GM21528 (cell line): ENCODE data around the gene SCAF1.

Experiments
- ATAC-seq: cut with Tn5 transposase; IDR thresholded peaks from one replicate; pipeline ENCODE4 v1.9.1; 2021; ENCODE audit warnings: mild to moderate bottlenecking, moderate library complexity; ENCODE audit not compliant: unreplicated experiment, low FRiP score

The SCAF1 gene

DNA sequence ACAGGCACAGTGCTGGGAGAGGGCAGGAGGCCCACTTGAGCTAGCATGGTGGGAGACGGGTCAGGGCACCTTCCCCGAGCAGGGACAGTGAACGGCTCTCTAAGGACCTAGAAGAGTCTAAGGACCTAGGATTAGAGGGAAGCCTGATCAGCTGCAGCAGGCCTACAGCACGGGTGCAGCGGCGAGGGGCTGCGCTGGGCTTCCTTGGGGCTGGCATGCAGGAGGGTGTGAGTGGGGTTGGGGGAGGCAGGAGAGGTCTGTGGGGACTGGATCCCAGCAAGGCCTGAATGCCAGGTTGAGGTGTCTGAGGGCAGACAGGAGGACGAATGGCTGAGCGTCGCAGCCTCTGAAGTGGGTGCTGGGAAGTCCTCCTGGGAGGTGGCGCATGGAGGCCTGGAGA lies 3.6 kb downstream of the SCAF1 start:
- no peak for ATAC-seq

DNA sequence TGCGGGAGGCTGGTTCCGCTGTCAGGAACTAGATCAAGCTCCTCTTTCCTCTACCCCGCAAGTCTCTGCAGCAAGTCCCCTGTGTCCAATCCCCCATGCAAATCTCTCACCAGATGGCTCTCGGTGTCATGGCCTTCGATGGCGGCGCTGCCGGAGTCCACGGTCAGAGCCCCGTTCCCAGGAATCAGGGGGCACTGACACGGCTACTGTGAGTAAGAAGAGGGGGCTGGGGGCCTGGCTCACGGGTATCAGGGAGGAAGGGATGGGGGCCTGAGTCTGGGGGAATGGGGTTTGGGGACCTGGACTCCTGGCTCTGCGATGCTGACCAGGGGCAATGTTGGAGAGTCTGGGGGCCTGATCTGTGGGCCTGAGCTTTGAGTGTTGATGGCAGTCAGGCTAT lies 4.0 kb downstream of the SCAF1 start:
- no peak for ATAC-seq

DNA sequence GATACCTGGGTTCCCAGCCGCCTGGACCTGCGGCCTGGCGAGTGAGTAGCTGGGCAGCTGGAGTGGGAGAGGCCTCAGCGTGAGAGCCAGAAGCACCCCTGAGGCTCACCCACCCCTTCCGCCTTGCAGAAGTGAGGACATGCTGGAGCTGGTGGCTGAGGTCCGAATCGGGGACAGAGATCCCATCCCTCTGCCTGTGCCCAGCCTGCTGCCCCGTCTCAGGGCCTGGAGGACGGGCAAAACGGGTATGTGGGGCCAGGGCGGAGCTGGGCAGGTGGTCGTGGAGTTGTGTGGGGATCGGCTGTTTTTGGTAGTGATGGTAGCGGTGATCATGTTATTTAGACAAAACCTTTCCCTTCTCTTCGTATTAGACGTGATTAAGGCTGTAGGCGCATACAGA lies 4.6 kb downstream of the SCAF1 start:
- no peak for ATAC-seq

DNA sequence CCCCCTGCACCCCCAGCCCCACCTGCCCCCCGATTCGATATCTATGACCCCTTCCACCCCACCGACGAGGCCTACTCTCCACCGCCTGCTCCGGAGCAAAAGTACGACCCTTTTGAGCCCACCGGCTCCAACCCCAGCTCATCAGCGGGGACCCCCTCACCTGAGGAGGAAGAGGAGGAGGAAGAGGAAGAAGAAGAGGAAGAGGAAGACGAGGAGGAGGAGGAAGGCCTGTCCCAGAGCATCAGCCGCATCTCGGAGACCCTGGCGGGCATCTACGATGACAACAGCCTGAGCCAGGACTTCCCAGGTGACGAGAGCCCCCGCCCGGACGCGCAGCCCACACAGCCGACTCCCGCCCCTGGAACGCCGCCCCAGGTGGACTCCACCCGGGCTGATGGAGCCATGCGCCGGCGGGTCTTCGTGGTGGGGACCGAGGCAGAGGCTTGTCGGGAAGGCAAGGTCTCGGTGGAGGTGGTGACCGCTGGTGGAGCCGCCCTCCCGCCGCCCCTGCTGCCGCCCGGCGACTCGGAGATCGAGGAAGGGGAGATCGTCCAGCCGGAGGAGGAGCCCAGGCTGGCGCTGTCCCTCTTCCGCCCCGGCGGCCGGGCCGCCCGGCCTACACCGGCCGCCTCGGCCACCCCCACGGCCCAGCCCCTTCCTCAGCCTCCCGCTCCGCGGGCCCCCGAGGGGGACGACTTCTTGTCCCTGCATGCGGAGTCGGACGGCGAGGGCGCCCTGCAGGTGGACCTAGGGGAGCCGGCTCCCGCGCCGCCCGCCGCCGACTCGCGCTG lies 9.2 kb downstream of the SCAF1 start:
- no peak for ATAC-seq

DNA sequence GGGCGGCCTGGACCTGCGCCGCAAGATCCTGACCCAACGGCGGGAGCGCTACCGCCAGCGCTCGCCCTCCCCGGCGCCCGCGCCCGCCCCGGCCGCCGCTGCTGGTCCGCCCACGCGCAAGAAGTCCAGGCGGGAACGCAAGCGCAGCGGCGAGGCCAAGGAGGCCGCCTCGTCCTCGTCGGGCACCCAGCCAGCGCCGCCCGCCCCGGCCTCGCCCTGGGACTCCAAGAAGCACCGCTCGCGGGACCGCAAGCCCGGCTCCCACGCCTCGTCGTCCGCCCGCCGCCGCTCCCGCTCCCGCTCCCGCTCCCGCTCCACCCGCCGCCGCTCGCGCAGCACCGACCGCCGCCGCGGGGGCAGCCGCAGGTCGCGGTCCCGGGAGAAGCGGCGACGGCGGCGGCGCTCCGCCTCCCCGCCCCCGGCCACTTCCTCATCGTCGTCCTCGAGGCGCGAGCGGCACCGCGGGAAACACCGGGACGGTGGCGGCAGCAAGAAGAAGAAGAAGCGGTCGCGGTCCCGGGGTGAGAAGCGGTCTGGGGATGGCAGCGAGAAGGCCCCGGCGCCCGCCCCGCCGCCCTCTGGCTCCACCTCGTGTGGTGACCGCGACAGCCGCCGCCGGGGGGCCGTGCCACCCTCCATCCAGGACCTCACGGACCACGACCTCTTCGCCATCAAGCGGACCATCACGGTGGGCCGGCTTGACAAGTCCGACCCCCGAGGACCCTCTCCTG lies 10.0 kb downstream of the SCAF1 start:
- ATAC-seq: no peak

GRCh38 chr19:49652551-49653465 lies 10.8 kb downstream of the SCAF1 start:
- ATAC-seq: no peak

GRCh38 chr19:49653466-49653806 lies 11.4 kb downstream of the SCAF1 start:
- no peak for ATAC-seq

- ATAC-seq: no peak
These were observed 12.6 kb downstream of the SCAF1 start for GRCh38 chr19:49654581-49654980.

DNA sequence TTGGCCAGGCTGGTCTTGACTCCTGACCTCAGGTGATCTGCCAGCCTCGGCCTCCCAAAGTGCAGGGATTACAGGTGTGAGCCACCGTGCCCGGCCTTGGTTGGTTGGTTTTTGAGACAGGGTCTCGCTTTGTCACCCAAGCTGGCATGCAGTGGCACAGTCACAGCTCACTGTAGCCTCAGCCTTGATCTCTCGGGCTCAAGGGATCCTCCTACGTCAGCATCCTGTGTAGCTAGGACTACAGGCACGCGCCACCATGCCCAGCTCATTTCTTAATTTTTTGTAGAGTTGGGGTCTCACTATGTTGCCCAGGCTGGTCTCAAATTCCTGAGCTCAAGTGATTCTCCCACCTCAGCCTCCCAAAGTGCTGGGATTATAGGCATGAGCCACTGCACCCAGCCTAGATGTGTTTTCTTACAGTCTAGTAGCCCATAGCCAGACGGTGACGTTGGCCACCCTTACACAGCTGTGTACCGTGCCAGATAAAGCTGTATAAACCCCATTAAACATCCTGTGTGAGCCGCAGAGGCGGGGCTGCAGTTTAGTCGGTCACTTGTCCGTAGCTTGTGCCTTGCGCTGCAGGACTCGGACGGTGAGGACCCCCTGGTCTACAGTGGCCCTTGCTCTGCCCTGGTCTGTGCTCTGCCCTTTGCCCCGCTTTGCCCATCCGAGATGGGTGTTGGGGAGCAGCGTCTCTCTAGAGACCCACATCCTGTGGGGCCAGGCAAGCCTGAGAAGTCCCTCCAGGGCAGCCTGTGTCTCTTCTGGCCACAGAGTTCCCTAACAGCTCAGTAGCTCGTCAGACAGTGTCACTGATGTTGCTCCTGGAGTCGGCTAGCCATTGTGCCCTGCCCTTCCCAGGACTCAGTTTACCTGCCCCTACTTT lies 13.8 kb downstream of the SCAF1 start:
- ATAC-seq: no peak

DNA sequence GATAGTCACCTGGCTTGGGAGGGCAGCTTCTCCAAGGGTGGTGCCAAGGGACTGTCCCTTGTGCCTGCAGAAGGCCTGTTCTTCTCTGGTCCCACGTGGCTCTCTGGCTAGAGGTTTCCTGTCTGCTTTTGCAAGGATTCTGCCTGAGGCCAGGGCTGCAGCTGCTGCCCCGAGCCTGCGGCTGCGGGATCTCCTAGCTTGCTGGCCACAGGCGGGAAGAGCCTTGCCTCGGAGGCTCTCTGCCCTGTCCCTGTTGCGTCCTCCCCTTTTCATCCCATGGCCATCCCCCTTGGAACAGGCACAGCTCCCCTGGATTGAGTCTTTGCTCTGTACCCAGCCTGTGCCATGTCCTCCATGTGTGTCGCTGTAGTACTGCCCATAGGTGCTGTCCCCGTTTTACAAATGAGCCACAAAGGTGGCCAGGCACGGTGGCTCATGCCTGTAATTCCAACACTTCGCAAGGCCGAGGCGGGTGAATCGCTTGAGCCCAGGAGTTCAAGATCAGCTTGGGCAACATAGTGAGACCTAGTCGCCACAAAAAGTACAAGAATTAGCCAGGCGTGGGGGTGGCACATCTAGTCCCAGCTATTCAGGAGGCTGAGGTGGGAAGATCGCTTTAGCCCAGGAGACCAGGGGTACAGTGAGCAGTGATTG lies 14.6 kb downstream of the SCAF1 start:
- ATAC-seq: no peak

- no peak for ATAC-seq
These were observed 15.6 kb downstream of the SCAF1 start for GRCh38 chr19:49657493-49658138.

GRCh38 chr19:49658139-49658517 lies 16.1 kb downstream of the SCAF1 start:
- ATAC-seq: no peak

GRCh38 chr19:49658566-49659442 lies 16.8 kb downstream of the SCAF1 start:
- no peak for ATAC-seq

DNA sequence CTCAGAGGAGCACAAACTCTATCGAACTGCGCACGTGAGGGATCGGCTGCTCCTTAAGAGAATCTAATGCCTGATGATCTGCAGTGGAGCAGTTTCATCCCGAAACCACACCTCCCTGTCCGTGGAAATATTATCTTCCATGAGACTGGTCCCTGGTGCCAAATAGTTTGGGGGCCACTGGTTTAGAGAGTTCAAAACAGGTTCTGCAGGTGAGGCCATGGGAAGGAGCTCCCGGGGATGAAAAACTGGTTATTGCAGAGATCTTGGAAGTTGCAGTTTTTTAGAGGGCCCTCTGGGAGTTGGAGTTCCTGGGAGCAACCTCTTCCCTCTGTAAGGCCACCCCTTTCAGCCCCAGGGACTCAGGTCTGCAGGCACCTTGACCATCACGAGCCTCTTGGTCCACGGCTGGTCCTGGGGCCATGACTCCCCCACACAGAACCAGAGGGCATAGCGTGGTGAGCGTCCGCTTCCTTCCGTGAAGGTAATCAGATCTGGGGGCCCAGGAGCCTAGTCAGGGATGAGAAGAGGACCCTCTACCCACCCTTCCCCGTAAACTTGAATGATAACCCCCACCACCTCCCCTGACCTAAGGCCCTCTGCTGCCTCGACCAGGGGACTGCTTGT lies 18.4 kb downstream of the SCAF1 start:
- no peak for ATAC-seq

- ATAC-seq: no peak
These were observed 20.0 kb downstream of the SCAF1 start for GRCh38 chr19:49662011-49662410.

DNA sequence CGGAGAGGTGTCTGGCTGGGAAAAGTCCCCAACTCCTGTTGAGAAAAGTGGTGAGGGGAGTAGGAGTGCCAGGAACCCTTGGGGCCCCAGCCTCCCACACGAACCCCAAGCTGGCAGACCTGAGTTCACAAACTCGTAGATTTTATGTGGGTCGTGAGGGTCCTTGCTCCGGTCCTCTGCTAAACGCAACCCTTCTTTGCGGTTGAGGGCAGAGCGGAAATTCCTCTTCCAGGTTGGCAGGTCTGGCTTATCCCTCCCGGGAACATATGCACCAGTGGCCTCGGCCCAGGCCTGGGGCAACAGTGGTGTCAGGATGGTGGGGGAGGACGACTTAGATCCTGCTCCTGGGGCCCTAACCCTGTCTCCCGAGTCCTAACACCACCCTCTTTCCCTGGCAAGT lies 21.2 kb downstream of the SCAF1 start:
- no peak for ATAC-seq

DNA sequence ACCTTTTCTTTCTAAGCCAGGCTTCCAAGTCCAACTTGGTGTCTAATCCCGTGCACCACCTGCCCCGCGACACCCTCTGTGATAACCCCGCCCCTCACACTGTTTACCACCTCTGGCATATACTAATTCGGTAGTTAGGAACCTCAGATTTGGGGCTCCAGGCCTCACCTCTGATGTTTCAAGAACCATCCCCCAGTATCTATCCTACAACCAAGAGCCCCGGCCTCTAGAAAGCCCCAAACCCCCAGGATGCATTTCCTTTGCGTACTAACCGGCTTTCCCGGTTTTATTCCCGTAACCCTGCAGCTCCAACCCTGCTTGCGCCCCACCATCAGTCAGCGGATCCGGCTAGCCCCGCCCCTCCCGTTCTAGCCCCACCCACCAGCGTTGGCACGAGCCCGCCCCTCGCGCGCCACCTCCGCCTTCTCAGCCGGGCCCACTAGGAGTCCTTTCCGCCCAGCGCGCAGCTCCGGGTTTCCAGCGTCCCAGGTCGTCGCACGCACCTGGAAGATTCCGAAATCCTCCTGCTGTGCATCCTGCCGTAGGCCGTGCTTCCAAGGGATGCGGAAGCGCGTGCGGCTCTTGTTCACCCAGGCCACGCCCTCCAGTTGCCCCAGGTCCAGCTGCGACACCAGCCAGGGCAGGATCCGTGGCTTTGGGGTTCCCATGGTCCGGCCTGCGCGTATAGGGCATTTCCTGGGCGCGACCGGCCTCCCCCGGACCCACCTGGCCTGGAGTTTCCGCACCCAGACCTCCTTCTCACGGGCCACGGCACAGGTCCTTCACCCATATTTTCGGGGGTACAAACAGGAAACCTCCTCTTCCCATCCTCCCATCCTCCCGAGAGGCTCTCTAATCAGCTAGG lies 22.4 kb downstream of the SCAF1 start:
- peak; percentile 37 for ATAC-seq
